ENCODE results near the gene CGNL1.

DNA sequence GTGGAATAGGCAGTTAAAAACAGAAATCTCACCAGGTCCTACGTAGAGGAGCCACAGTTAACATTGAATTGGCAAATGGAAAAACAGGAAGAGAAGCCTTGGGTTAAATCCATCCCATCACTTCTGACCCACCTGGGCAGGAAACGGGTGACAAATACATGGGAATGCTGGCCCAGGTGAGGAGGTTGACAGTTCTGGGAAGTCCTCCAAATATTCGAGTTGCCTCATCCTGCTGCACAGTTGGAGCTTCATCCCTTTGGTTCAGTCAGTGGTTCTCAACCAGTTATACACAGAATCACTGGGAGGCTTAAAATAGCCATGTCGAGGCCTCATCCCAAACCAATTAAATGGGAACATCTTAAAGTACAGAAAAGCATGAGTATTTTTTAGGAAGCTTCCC, 220.7 kb downstream of the CGNL1 start:
- TF ChIP-seq, protein P1, sequence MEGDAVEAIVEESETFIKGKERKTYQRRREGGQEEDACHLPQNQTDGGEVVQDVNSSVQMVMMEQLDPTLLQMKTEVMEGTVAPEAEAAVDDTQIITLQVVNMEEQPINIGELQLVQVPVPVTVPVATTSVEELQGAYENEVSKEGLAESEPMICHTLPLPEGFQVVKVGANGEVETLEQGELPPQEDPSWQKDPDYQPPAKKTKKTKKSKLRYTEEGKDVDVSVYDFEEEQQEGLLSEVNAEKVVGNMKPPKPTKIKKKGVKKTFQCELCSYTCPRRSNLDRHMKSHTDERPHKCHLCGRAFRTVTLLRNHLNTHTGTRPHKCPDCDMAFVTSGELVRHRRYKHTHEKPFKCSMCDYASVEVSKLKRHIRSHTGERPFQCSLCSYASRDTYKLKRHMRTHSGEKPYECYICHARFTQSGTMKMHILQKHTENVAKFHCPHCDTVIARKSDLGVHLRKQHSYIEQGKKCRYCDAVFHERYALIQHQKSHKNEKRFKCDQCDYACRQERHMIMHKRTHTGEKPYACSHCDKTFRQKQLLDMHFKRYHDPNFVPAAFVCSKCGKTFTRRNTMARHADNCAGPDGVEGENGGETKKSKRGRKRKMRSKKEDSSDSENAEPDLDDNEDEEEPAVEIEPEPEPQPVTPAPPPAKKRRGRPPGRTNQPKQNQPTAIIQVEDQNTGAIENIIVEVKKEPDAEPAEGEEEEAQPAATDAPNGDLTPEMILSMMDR (IDR thresholded peaks at IDR 0.05; ENCODE audit: poor library complexity), result no peak
- no peak for TF ChIP-seq EZH2 (IDR thresholded peaks at IDR 0.05; ENCODE audit: borderline replicate concordance)

All from hepatocyte (in vitro differentiated cells).